WTC11 (cell line): ENCODE data around the gene SLC25A17. TPM values are rescaled to one million over a fixed set of nuclear protein-coding genes. Genes with fewer than 3 reads are reported as not detected.

Source experiments
- ATAC-seq: fragments of 200-7000 bp; cut with Tn5 transposase; 2 replicates; pipeline ENCODE4 v1.10.0; 2021; ENCODE audit warnings: mild to moderate bottlenecking, moderate library complexity
- CTCF ChIA-PET: fragments of 300-600 bp; sonication (Branson Sonifier 250); formaldehyde crosslinking; loops from one replicate; lab custom pipeline; 2021; ENCODE audit warnings: antibody characterized with exemption; lab: Charles Lee
- POLR2A ChIA-PET: fragments of 350-600 bp; sonication (Branson Sonifier 250); formaldehyde crosslinking; loops from one replicate; lab custom pipeline; 2021; ENCODE audit warnings: antibody characterized with exemption; lab: Charles Lee
- DNase-seq: peaks from one replicate; pipeline ENCODE4 v3.0.0; 2021; ENCODE audit warnings: low spot score
- H3K27ac Mint-ChIP-seq: 2 replicates; pipeline ENCODE4 v1.8.0; 2021; ENCODE audit warnings: mixed read lengths
- H3K27me3 Mint-ChIP-seq: 2 replicates; pipeline ENCODE4 v1.8.0; 2021; ENCODE audit warnings: low read depth, mild to moderate bottlenecking, moderate library complexity, mixed read lengths
- H3K36me3 Mint-ChIP-seq: 2 replicates; pipeline ENCODE4 v1.8.0; 2021; ENCODE audit warnings: mixed read lengths
- H3K4me1 Mint-ChIP-seq: 2 replicates; pipeline ENCODE4 v1.8.0; 2022; ENCODE audit warnings: mixed read lengths
- H3K4me3 Mint-ChIP-seq: 2 replicates; pipeline ENCODE4 v1.8.0; 2021; ENCODE audit warnings: mild to moderate bottlenecking, moderate library complexity, mixed read lengths
- H3K9me3 Mint-ChIP-seq: 2 replicates; pipeline ENCODE4 v1.8.0; 2021; ENCODE audit warnings: mixed read lengths
- AR ChIP-seq: fragments of 250-450 bp; sonication (Bioruptor Pico); IDR thresholded peaks from 2 replicates; pipeline ENCODE4 v1.9.0; 2021; ENCODE audit warnings: mild to moderate bottlenecking
- ATF3 ChIP-seq: sonication (generic); formaldehyde crosslinking; conservative IDR thresholded peaks from 2 replicates; pipeline ENCODE4 v1.8.1; 2022; ENCODE audit warnings: mild to moderate bottlenecking, missing genetic modification reagents
- ATF6 ChIP-seq: sonication (generic); formaldehyde crosslinking; IDR thresholded peaks from 2 replicates; pipeline ENCODE4 v1.8.1; 2023; ENCODE audit warnings: mild to moderate bottlenecking, missing genetic modification reagents
- CREM ChIP-seq: sonication (generic); formaldehyde crosslinking; IDR thresholded peaks from 2 replicates; pipeline ENCODE4 v1.8.1; 2022; ENCODE audit warnings: mild to moderate bottlenecking, missing genetic modification reagents, moderate library complexity
- E2F4 ChIP-seq: sonication (generic); formaldehyde crosslinking; IDR thresholded peaks from 2 replicates; pipeline ENCODE4 v1.8.1; 2022; ENCODE audit warnings: low read depth, mild to moderate bottlenecking, moderate library complexity, missing genetic modification reagents, borderline replicate concordance
- ETV6 ChIP-seq: sonication (generic); formaldehyde crosslinking; IDR thresholded peaks from 2 replicates; pipeline ENCODE4 v1.8.1; 2022; ENCODE audit warnings: mild to moderate bottlenecking, missing genetic modification reagents
- FOXP1 ChIP-seq: sonication (generic); formaldehyde crosslinking; IDR thresholded peaks from 2 replicates; pipeline ENCODE4 v1.8.0; 2022; ENCODE audit warnings: missing genetic modification reagents, mild to moderate bottlenecking, moderate library complexity, borderline replicate concordance
- FOXP4 ChIP-seq: sonication (generic); formaldehyde crosslinking; IDR thresholded peaks from 2 replicates; pipeline ENCODE4 v1.8.0; 2022; ENCODE audit warnings: mild to moderate bottlenecking, missing genetic modification reagents
- GABPB1 ChIP-seq: sonication (generic); formaldehyde crosslinking; IDR thresholded peaks from 2 replicates; pipeline ENCODE4 v1.8.1; 2023; ENCODE audit warnings: mild to moderate bottlenecking, missing genetic modification reagents
- MAX ChIP-seq: sonication (generic); formaldehyde crosslinking; IDR thresholded peaks from 2 replicates; pipeline ENCODE4 v1.8.0; 2022; ENCODE audit warnings: mild to moderate bottlenecking, missing genetic modification reagents
- OVOL2 ChIP-seq: fragments of 250-450 bp; sonication (Bioruptor Pico); IDR thresholded peaks from 2 replicates; pipeline ENCODE4 v1.9.0; 2021; ENCODE audit warnings: mild to moderate bottlenecking, borderline replicate concordance
- SMAD4 ChIP-seq: sonication (generic); formaldehyde crosslinking; IDR thresholded peaks from 2 replicates; pipeline ENCODE4 v1.8.0; 2022; ENCODE audit warnings: mild to moderate bottlenecking, missing genetic modification reagents
- STAT6 ChIP-seq: sonication (generic); formaldehyde crosslinking; conservative IDR thresholded peaks from 2 replicates; pipeline ENCODE4 v1.8.1; 2023; ENCODE audit warnings: mild to moderate bottlenecking, low read depth, missing genetic modification reagents, moderate library complexity
- TEAD1 ChIP-seq: sonication (generic); formaldehyde crosslinking; IDR thresholded peaks from 2 replicates; pipeline ENCODE4 v1.8.0; 2022; ENCODE audit warnings: mild to moderate bottlenecking, missing genetic modification reagents
- TP53 ChIP-seq: sonication (generic); formaldehyde crosslinking; IDR thresholded peaks from 2 replicates; pipeline ENCODE4 v1.8.1; 2023; ENCODE audit warnings: mild to moderate bottlenecking, missing genetic modification reagents
- USF2 ChIP-seq: sonication (generic); formaldehyde crosslinking; IDR thresholded peaks from 2 replicates; pipeline ENCODE4 v1.8.1; 2023; ENCODE audit warnings: mild to moderate bottlenecking, missing genetic modification reagents, moderate library complexity
- ZBTB21 ChIP-seq: sonication (generic); formaldehyde crosslinking; IDR thresholded peaks from 2 replicates; pipeline ENCODE4 v1.8.1; 2023; ENCODE audit warnings: mild to moderate bottlenecking, missing genetic modification reagents, borderline replicate concordance
- ZNF121 ChIP-seq: sonication (generic); formaldehyde crosslinking; IDR thresholded peaks from 2 replicates; pipeline ENCODE4 v1.8.0; 2023; ENCODE audit warnings: missing genetic modification reagents
- ZNF219 ChIP-seq: sonication (generic); formaldehyde crosslinking; IDR thresholded peaks from 2 replicates; pipeline ENCODE4 v1.8.0; 2023; ENCODE audit warnings: missing genetic modification reagents, mild to moderate bottlenecking, borderline replicate concordance
- ZNF317 ChIP-seq: sonication (generic); formaldehyde crosslinking; IDR thresholded peaks from 2 replicates; pipeline ENCODE4 v1.8.1; 2023; ENCODE audit warnings: low read depth, mild to moderate bottlenecking, moderate library complexity, missing genetic modification reagents, borderline replicate concordance
- ZNF423 ChIP-seq: fragments of 250-450 bp; sonication (Bioruptor Pico); IDR thresholded peaks from 2 replicates; pipeline ENCODE4 v2.1.2; 2022; ENCODE audit warnings: mild to moderate bottlenecking, moderate library complexity
- total RNA-seq: library from RNA; stranded (reverse); gene quantifications from 3 replicates; pipeline ENCODE4 v1.2.3, GENCODE V29; 2021

SLC25A17 gene
- total RNA-seq, 1 experiment from 2014 or later, result 29.6 TPM

- TF ChIP-seq AR (CRISPR knock-in tag), result no peak
- no peak for TF ChIP-seq ZNF121
- TF ChIP-seq ZNF219 (CRISPR knock-in tag), result no peak
- TF ChIP-seq, all 79 proteins: peak for 0
Observed at GRCh38 chr22:40758390-40758789, 60.8 kb downstream of the SLC25A17 start (continued).

GRCh38 chr22:40757071-40757470, 62.1 kb downstream of the SLC25A17 start:
- POLR2A ChIA-PET, result no interaction called here
- Mint-ChIP-seq H3K9me3 (peaks cover 4% of the 10 kb centered on the region; the same call in 1 of the 2 replicates), H3K36me3 (no peaks in the 10 kb centered on the region), H3K27me3 (no peaks in the 10 kb centered on the region; the same call in 1 of the 2 replicates), H3K27ac (no peak overlapping the region), H3K4me3 (no peak overlapping the region), H3K4me1 (peaks cover 44% of the 10 kb centered on the region)
- DNase-seq (no peak), ATAC-seq (no peak)
- CTCF ChIA-PET, result interaction anchor here (0.7 to 7.4 kb wide), 5 partner anchors 20 to 142 kb away, joined by 3 to 133 read pairs (median 5); no protein-coding TSS in a partner anchor
- TF ChIP-seq TEAD1 (no peak), OVOL2 (CRISPR knock-in tag) (no peak), ZBTB21 (no peak), USF2 (CRISPR knock-in tag) (no peak), MAX (CRISPR knock-in tag) (no peak), ZNF423 (no peak), TP53 (CRISPR knock-in tag) (no peak), FOXP1 (no peak), GABPB1 (no peak), SMAD4 (CRISPR knock-in tag) (no peak), STAT6 (CRISPR knock-in tag) (no peak), ATF6 (CRISPR knock-in tag) (no peak), ETV6 (CRISPR knock-in tag) (no peak), ATF3 (CRISPR knock-in tag) (no peak), E2F4 (CRISPR knock-in tag) (no peak), FOXP4 (CRISPR knock-in tag) (no peak), CREM (CRISPR knock-in tag) (no peak), ZNF317 (CRISPR knock-in tag) (no peak)
